ENCODE results near the gene CLMN.
"Not testable (repeated sequence)": the region's sequence is repeated elsewhere in the genome, so short reads cannot be mapped to it uniquely, and the experiment has no call there.

Gene CLMN

DNA sequence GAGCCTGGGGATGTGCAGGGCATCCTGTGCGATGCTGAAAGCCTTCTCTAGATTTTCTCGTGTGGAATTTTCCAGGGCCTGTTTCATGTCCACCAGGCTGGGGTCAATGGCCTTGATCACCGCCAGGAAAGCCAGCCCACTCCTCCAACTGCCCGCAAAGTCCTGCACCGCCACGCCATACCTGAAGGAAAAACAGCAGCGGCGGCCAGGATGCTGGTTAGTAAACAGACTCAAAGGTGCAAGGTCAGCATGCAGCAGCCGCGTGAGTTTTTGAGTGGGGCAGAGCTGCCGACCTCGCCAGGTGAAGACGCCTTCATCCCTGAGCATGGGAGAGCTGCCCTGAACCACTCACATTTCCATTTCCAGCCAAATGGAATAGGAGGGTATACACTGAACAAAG, 109.0 kb downstream of the CLMN start:
- no peak for DNase-seq (ENCODE audit: low read depth)
- TF ChIP-seq, protein P1, sequence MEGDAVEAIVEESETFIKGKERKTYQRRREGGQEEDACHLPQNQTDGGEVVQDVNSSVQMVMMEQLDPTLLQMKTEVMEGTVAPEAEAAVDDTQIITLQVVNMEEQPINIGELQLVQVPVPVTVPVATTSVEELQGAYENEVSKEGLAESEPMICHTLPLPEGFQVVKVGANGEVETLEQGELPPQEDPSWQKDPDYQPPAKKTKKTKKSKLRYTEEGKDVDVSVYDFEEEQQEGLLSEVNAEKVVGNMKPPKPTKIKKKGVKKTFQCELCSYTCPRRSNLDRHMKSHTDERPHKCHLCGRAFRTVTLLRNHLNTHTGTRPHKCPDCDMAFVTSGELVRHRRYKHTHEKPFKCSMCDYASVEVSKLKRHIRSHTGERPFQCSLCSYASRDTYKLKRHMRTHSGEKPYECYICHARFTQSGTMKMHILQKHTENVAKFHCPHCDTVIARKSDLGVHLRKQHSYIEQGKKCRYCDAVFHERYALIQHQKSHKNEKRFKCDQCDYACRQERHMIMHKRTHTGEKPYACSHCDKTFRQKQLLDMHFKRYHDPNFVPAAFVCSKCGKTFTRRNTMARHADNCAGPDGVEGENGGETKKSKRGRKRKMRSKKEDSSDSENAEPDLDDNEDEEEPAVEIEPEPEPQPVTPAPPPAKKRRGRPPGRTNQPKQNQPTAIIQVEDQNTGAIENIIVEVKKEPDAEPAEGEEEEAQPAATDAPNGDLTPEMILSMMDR (IDR thresholded peaks at IDR 0.05; ENCODE audit: low read length, missing control alignments) = no peak
- no peak overlapping the region for H3K4me3 ChIP-seq (replicated peaks; ENCODE audit: low read depth, low read length)

GRCh38 chr14:95208598-95208997, 111.1 kb downstream of the CLMN start:
- DNase-seq (ENCODE audit: low read depth) = no peak
- TF ChIP-seq, protein P1 (IDR thresholded peaks at IDR 0.05; ENCODE audit: low read length, missing control alignments) = no peak
- H3K4me3 ChIP-seq (replicated peaks; ENCODE audit: low read depth, low read length) = no peak overlapping the region

DNA sequence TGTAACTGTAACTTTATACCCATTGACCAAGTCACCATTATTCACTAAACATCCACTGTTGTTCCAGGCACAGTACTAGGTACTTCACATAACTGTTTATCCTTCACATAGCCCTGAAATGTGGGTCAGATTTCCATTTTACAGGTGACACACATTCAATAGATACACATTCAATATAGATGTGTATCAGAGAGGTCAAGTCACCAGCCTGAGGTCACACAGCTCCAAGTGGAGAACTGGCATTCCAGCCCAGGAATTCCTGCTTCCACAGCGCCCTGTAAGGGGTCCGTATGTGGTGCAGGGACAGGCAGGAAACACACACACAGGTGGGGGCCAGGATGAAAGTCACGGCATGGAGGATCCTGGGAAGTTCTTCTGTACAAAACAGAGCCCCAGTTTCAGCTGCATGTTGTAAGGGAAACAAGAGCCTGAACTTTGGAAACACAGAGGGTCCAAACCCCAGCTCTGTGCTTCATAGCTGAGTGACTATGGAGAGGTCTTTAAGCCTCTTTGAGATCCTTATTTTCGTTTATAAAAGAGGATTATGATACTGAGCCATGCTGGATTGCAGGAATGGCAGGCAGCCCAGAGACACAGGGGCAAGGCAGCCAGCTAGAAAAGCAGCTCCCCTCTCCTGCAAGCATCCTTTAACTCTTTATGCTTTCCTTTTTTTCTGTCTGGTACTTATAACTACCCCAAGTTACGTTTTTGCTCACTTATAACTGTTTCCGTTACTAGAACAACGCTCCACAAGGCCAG, 112.1 kb downstream of the CLMN start:
- TF ChIP-seq, protein P1 (IDR thresholded peaks at IDR 0.05; ENCODE audit: low read length, missing control alignments) = no peak
- no peak overlapping the region for H3K4me3 ChIP-seq (replicated peaks; ENCODE audit: low read depth, low read length)
- no peak for DNase-seq (ENCODE audit: low read depth)

DNA sequence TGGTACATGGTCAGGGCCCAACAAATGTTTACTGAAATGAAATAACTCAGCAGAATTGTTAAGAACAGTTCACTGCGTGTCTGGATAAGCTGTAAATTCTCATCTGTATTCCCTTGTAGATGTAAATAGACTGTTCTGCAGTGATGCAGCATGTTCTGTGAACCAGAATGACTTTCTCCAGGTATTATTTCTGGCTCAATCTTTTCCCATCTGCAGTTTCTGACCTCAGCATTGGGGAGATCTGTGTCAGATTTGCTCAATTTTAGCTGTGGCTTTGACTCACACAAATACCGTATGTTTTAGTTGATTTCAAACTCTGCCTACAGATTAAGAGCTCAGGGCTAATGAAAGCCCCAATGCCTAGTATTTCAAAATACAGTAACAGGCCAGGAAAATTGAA, 113.2 kb downstream of the CLMN start:
- TF ChIP-seq, protein P1 (IDR thresholded peaks at IDR 0.05; ENCODE audit: low read length, missing control alignments) = no peak
- no peak for DNase-seq (ENCODE audit: low read depth)
- H3K4me3 ChIP-seq (replicated peaks; ENCODE audit: low read depth, low read length) = no peak overlapping the region

DNA sequence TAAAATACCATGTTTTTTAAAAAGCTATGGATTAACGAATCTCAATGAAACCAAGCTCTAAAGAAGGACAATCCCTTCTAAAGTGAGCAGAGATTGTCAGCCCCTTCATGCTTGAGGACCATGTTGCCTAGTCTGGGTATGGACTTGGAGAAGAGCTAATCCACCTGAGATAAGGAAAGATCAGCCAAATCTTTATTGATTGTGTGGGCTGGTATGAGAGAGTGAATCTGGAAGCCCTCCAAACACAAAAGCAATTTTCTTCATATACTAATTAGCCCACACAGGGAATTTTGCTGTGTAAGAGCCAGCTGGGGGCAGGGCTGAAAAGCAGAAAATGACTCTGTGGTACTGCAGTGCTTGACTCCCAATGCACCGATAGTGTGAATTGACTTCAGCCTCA, 115.0 kb downstream of the CLMN start:
- TF ChIP-seq, protein P1 (IDR thresholded peaks at IDR 0.05; ENCODE audit: low read length, missing control alignments) = no peak
- H3K4me3 ChIP-seq (replicated peaks; ENCODE audit: low read depth, low read length) = no peak overlapping the region
- no peak for DNase-seq (ENCODE audit: low read depth)

- not testable (repeated sequence) for DNase-seq (ENCODE audit: low read depth); H3K4me3 ChIP-seq (replicated peaks; ENCODE audit: low read depth, low read length)
Measured at GRCh38 chr14:95201745-95202144, 118.0 kb downstream of the CLMN start.

DNA sequence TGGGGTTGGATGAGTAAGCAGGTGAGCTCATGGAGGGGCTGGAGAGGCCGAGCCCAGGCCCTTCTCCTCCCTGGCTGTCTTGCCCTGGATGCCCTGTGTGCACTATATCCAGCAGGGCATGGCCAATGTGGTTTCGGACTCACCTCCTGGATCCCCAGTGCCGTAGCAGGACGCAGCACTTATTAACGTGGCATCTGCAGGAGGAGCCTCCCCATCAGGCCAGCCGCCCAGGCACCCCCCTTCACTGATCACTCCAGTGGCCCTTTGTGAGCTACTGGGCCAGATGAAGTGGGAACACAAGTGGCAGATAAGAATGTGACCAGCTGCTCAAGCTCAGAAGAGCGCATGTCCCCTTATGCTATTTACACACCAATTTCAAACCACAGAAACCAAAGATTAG, 119.3 kb downstream of the CLMN start:
- H3K4me3 ChIP-seq (replicated peaks; ENCODE audit: low read depth, low read length) = no peak overlapping the region
- no peak for DNase-seq (ENCODE audit: low read depth)
- TF ChIP-seq, protein P1 (IDR thresholded peaks at IDR 0.05; ENCODE audit: low read length, missing control alignments) = no peak
